SJCRH30 (cell line): ENCODE results near the gene RXFP1. TPM values are rescaled to one million over a fixed set of nuclear protein-coding genes. Genes with fewer than 3 reads are reported as not detected.
A peak's percentile ranks its signal among the peaks of the same experiment; 100 is the strongest.

Experiments
- DNase-seq, 2 experiments: peaks; one replicate each; pipeline ENCODE4 v3.0.0-alpha.2; 2015 to 2020
- H3K27ac ChIP-seq: fragments of 250-450 bp; sonication (Bioruptor Pico); 2 replicates; pipeline ENCODE4 v1.5.1; 2020; ENCODE audit warnings: mild to moderate bottlenecking, moderate library complexity
- H3K27me3 ChIP-seq: fragments of 250-450 bp; sonication (Bioruptor Pico); 2 replicates; pipeline ENCODE4 v1.5.1; 2020; ENCODE audit warnings: mild to moderate bottlenecking, moderate library complexity
- H3K36me3 ChIP-seq: fragments of 250-450 bp; sonication (Bioruptor Pico); 2 replicates; pipeline ENCODE4 v1.5.1; 2020; ENCODE audit warnings: mild to moderate bottlenecking, moderate library complexity
- H3K4me1 ChIP-seq: fragments of 250-450 bp; sonication (Bioruptor Pico); 2 replicates; pipeline ENCODE4 v1.5.1; 2020; ENCODE audit warnings: mild to moderate bottlenecking, moderate library complexity
- H3K4me3 ChIP-seq: fragments of 250-450 bp; sonication (Bioruptor Pico); 2 replicates; pipeline ENCODE4 v1.5.1; 2020; ENCODE audit warnings: mild to moderate bottlenecking, moderate library complexity
- H3K9me3 ChIP-seq: fragments of 250-450 bp; sonication (Bioruptor Pico); replicated peaks from 2 replicates; pipeline ENCODE4 v1.5.1; 2020; ENCODE audit warnings: mild to moderate bottlenecking, moderate library complexity
- total RNA-seq: library from RNA; depleted of rRNA; stranded (reverse); fragments of >200 nt; shearing (Covaris generic); gene quantifications from 2 replicates; pipeline ENCODE4 v1.2.3, GENCODE V29; 2014

The RXFP1 gene
- total RNA-seq, 1 experiment from 2014 or later = 0.08 TPM

DNA sequence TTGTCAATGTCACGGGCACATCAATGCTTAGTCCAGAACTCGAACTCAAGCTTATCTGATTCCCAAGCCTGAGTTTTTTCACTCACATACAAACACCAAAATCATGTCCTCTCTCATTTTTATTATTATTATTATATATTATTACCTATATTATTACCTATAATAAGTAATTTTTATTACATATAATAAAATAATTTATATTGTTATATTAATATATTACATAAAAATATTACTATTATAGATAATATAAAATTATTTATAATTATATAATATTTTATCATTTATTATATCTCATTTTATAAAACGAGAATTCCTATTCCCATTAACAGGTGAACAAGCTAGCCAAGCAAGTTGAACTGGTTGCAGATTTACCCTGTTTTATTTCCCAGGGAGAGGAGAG lies 13.0 kb downstream of the RXFP1 start:
- no peaks in the 10 kb centered on the region for H3K27me3 ChIP-seq
- no peaks in the 10 kb centered on the region for H3K36me3 ChIP-seq
- DNase-seq = no peak
- H3K4me1 ChIP-seq = no peaks in the 10 kb centered on the region
- no peak overlapping the region for H3K4me3 ChIP-seq
- H3K27ac ChIP-seq = no peak overlapping the region
- H3K9me3 ChIP-seq = no peaks in the 10 kb centered on the region

DNA sequence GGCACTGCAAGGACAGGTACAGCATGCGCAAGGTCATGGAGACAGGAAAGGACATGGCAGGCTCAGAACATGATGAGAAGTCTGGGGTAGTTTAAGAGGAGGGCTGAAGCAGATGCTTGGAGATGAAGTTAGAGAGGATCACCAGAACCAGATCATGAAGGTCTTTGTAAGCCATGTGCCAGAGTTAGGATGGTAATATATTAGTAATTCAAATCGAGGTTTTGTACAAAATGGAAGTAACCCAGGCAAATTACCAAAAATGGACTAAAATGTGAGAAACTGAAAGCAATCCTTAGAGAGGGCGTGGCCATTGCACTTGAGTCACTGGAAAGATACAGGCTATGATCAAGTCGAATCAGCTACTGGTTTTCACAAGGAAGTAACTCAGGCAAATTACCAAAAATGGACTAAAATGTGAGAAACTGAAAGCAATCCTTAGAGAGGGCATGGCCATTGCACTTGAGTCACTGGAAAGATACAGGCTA lies 13.5 kb downstream of the RXFP1 start:
- Histone ChIP-seq H3K4me3 (no peak overlapping the region), H3K9me3 (no peaks in the 10 kb centered on the region), H3K27ac (no peak overlapping the region), H3K27me3 (no peaks in the 10 kb centered on the region), H3K4me1 (no peaks in the 10 kb centered on the region), H3K36me3 (no peaks in the 10 kb centered on the region)
- no peak for DNase-seq

DNA sequence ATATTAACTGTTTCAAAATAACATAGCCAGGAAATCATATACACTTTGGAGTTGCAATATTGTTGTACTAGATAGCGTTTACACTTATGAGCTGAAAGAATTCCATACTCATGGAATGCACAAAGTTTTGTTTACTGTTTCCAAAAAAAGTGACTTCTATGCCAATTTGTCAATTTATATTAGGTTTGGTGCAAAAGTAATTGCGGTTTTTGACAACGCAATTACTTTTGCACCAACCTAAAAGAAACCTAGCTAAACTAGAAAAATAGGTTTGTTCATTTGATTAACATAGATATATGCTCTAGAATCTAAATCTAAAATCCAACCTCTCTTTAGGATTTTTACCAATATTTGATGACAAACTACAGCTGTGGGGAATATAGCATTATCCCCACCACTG lies 15.2 kb downstream of the RXFP1 start:
- Histone ChIP-seq H3K27ac (no peak overlapping the region), H3K36me3 (no peaks in the 10 kb centered on the region), H3K27me3 (no peaks in the 10 kb centered on the region), H3K9me3 (no peaks in the 10 kb centered on the region), H3K4me3 (no peak overlapping the region), H3K4me1 (no peaks in the 10 kb centered on the region)
- DNase-seq = no peak

DNA sequence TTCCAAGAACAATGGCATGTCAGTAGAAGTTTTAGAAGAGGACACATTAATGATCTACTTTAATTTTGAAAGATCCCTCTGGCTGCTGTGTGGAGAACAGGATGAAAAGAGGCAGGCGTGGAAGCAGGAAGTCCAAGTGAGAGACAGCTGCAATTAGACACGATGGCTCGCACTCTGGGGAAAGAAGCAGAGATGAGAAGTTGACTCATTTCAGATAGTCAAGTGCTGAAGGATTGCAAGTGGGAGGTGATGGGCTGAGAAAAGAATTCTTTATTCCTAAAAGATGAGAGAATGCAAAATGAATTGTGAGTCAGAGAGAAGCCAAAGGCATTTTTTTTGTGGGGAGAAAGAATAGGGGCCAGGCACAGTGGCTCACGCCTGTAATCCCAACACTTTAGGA lies 16.5 kb downstream of the RXFP1 start:
- DNase-seq = peak; percentile 16 to 33
- Histone ChIP-seq H3K27ac (no peak overlapping the region; the same call in 1 of the 2 replicates), H3K4me1 (no peaks in the 10 kb centered on the region), H3K4me3 (no peak overlapping the region), H3K27me3 (no peaks in the 10 kb centered on the region), H3K9me3 (no peaks in the 10 kb centered on the region), H3K36me3 (no peaks in the 10 kb centered on the region)

- Histone ChIP-seq H3K9me3 (no peaks in the 10 kb centered on the region), H3K27ac (no peak overlapping the region), H3K36me3 (no peaks in the 10 kb centered on the region), H3K4me3 (no peak overlapping the region), H3K27me3 (no peaks in the 10 kb centered on the region), H3K4me1 (no peaks in the 10 kb centered on the region)
- no peak for DNase-seq
Observed at GRCh38 chr4:158538911-158539310, 17.2 kb downstream of the RXFP1 start.

GRCh38 chr4:158540125-158540907 lies 18.6 kb downstream of the RXFP1 start:
- H3K27me3 ChIP-seq = no peaks in the 10 kb centered on the region
- no peak for DNase-seq
- no peak overlapping the region for H3K27ac ChIP-seq
- H3K4me1 ChIP-seq = no peaks in the 10 kb centered on the region
- H3K36me3 ChIP-seq = no peaks in the 10 kb centered on the region
- H3K9me3 ChIP-seq = no peaks in the 10 kb centered on the region
- no peak overlapping the region for H3K4me3 ChIP-seq

- Histone ChIP-seq H3K4me3 (no peak overlapping the region), H3K27me3 (no peaks in the 10 kb centered on the region), H3K36me3 (no peaks in the 10 kb centered on the region), H3K9me3 (no peaks in the 10 kb centered on the region), H3K27ac (no peak overlapping the region), H3K4me1 (no peaks in the 10 kb centered on the region)
- DNase-seq = no peak
Observed at GRCh38 chr4:158541506-158541905, 19.8 kb downstream of the RXFP1 start.

DNA sequence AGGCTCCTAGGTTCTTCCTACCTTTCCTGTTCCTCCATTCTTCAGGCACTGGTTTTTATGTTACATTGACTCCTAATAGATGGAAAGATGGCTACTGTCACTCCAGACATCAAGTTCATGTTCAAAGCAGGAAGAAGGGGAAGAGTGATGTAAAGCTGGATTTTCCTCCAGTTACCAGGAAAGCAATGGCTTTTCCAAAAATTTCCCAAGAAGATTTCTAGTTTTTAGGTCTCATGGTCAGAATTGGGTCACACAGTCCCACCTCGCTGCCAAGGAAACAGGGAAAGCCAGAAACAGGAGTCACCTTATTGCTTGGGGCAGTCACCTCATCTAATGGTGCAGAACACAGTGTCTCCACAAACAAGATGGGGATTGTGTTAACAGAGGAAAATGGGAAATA lies 21.5 kb downstream of the RXFP1 start:
- Histone ChIP-seq H3K36me3 (no peaks in the 10 kb centered on the region), H3K9me3 (no peaks in the 10 kb centered on the region), H3K27me3 (no peaks in the 10 kb centered on the region), H3K4me3 (no peak overlapping the region), H3K4me1 (no peaks in the 10 kb centered on the region), H3K27ac (no peak overlapping the region)
- no peak for DNase-seq

- no peaks in the 10 kb centered on the region for H3K4me1 ChIP-seq
- H3K9me3 ChIP-seq = no peaks in the 10 kb centered on the region
- H3K36me3 ChIP-seq = no peaks in the 10 kb centered on the region
- no peak overlapping the region for H3K4me3 ChIP-seq
- H3K27ac ChIP-seq = no peak overlapping the region
- DNase-seq = no peak
- no peaks in the 10 kb centered on the region for H3K27me3 ChIP-seq
Observed at GRCh38 chr4:158544141-158544540, 22.5 kb downstream of the RXFP1 start.

DNA sequence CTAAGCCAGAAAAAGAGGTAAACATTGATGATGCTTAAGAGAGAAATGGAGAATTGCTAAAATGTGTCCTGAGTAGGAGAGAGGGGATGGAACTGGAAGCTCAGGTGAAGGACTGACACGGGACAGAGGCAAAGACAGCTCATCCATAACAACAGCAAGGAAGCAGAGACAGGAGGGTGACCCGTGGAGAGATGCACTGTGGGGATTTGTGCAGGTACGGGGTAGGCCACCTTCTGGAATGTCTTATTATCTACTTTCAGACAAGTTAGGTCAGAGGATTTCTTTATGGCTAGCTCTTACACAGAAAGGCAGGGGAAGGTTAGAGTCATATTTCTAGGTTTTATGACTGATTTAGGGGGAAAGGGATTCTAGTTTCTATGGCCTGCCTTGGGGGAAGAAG lies 31.7 kb downstream of the RXFP1 start:
- Histone ChIP-seq H3K9me3 (no peaks in the 10 kb centered on the region), H3K27ac (no peak overlapping the region), H3K4me3 (no peak overlapping the region), H3K27me3 (no peaks in the 10 kb centered on the region), H3K36me3 (no peaks in the 10 kb centered on the region), H3K4me1 (no peaks in the 10 kb centered on the region)
- no peak for DNase-seq

- Histone ChIP-seq H3K27ac (no peak overlapping the region), H3K27me3 (no peaks in the 10 kb centered on the region), H3K9me3 (no peaks in the 10 kb centered on the region), H3K4me3 (no peak overlapping the region), H3K36me3 (no peaks in the 10 kb centered on the region), H3K4me1 (no peaks in the 10 kb centered on the region)
- DNase-seq = no peak
Observed at GRCh38 chr4:158560284-158560683, 38.6 kb downstream of the RXFP1 start.

- Histone ChIP-seq H3K4me1 (no peaks in the 10 kb centered on the region), H3K27ac (no peak overlapping the region), H3K4me3 (no peak overlapping the region), H3K36me3 (no peaks in the 10 kb centered on the region), H3K9me3 (no peaks in the 10 kb centered on the region), H3K27me3 (no peaks in the 10 kb centered on the region)
- no peak for DNase-seq
Observed at GRCh38 chr4:158566860-158567259, 45.2 kb downstream of the RXFP1 start.

DNA sequence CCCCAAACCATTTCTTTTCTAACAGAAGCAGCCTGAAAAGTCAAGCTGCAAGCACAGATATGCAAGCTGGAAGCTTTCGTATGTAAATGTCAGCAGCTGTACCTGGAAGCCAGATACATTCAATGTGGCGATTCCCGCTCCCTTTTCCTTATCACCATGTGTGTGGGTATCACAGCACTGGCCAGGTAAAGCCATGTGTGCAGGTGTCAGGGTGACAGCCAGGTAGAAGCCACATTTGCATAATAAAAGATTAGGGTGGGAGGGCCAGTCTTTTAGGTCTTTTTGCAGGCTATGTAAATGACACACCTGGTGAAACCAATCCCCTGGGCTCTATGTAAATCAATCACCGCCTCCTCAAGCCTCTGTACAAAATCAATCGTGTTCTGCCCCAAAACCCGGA lies 50.1 kb downstream of the RXFP1 start:
- Histone ChIP-seq H3K27ac (no peak overlapping the region), H3K9me3 (no peaks in the 10 kb centered on the region), H3K27me3 (no peaks in the 10 kb centered on the region), H3K36me3 (no peaks in the 10 kb centered on the region), H3K4me1 (no peaks in the 10 kb centered on the region), H3K4me3 (no peak overlapping the region)
- no peak for DNase-seq

- Histone ChIP-seq H3K27me3 (no peaks in the 10 kb centered on the region), H3K9me3 (no peaks in the 10 kb centered on the region), H3K4me1 (no peaks in the 10 kb centered on the region), H3K36me3 (no peaks in the 10 kb centered on the region), H3K27ac (no peak overlapping the region), H3K4me3 (no peak overlapping the region)
- no peak for DNase-seq
Observed at GRCh38 chr4:158572608-158573007, 50.9 kb downstream of the RXFP1 start.

DNA sequence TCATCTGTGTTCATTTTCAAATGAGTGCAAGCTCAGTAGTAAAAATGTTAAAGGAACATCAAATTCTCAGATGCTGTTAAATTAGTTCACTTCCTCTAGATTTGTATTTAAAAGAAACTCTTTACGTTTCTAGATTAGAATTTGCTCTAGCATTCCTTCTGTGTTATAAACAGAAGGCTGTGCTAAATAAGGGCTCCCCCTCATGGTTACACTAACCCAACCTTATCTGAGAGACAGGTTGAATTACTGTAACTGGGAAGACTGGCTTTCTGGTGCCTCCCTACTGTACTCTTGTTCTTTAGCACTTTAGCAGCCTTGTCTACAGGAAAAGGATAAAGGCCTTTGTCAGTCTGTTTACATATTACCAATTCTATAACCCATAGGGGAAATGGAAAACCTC lies 56.8 kb downstream of the RXFP1 start:
- DNase-seq = no peak
- H3K9me3 ChIP-seq = no peaks in the 10 kb centered on the region
- no peak overlapping the region for H3K27ac ChIP-seq
- no peaks in the 10 kb centered on the region for H3K4me1 ChIP-seq
- H3K36me3 ChIP-seq = no peaks in the 10 kb centered on the region
- H3K4me3 ChIP-seq = no peak overlapping the region
- H3K27me3 ChIP-seq = no peaks in the 10 kb centered on the region

DNA sequence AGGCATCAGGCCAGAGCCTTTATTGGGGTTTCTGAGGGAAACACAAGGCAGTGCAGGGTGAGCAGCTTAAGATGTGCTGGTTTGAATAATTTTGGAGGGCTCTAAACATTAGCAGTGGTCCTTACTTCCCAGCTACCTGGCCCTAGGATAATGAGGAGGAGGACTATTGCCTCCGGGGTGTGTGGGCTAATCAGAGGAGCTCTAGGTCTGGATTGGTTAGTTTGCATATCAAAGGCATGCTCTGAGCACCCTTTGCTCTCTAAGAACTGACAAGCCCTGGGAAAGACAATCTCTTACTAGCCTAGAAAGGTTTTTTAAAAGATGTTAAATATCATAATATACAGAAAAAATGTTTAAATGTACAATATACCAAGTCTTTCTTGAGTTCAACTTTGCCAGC lies 58.4 kb downstream of the RXFP1 start:
- Histone ChIP-seq H3K4me1 (no peaks in the 10 kb centered on the region), H3K36me3 (no peaks in the 10 kb centered on the region), H3K27ac (no peak overlapping the region), H3K4me3 (no peak overlapping the region), H3K27me3 (no peaks in the 10 kb centered on the region), H3K9me3 (no peaks in the 10 kb centered on the region)
- no peak for DNase-seq
